UCSD-AML1 (cell line): Measurements from ENCODE around the gene BHLHA15.

Experiments used
- DNase-seq: peaks from one replicate; lab custom pipeline; 2025; ENCODE audit not compliant: unreplicated experiment; lab: John Stamatoyannopoulos, UW

The BHLHA15 gene

DNA sequence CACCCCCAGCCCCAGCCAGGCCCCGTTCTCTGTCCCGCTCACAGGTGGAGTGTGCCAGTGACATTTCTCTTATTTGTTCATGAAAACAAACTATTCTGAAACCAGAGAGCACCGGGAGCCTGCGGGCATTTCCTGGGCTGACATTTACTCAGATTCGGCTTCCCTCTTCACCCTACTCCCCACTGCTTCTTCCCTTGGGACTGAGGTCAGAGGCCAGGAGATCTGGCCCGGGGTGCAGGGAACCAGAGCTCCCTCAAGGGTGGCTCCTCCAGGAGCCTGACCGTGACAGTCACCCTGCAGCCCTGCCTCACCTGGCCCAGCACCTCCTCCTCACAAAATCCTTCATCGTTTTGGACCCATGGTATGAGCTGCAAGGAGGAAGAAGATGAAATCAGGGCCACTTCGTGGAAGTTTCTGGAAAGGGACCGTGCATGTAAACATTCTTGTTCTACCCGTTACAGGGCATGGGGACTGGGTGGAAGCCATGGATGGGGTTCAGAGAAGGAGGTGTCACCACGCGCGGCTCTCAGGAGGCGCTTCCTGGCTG lies 12.2 kb downstream of the BHLHA15 start:
- no peak for DNase-seq

DNA sequence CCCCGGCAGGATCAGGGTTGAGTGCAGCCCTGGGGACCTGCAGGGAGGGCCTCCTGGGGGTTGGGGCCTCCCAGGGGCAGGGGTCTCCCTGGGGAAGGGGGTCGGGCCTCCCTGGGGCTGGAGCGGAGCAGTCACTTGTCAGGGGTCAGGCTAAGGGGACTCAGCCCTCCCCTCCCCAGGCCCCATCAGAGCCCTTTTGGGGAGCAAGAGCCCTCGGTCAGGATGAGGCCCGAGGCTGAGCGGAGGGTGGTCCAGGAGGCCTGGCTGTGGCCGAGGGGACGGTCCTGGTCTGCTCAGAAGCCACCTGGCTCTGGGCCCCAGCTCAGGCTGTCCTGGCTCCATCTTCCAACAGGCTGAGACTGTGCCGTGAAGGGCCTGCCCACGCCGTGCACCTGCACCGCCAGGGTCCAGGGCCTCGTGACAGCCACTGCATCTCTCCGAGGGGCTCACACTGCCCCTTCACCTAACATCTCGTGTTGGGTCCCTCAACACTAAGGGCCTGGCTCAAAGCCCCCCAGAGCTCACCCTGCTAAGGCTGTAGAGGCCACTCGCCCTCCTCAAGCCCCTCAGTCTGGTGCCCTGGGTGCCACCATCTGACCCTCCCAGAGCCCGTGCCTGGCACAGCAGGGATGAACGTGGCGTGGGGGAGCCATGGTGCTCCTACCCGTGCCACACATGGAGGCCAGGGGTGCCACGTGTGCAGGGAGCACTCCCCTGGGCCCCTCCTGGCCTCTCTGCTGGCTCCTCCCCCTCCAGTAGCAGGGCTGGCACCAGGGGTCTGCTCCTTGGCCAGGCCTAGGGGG lies 12.9 kb downstream of the BHLHA15 start:
- DNase-seq, result no peak

DNA sequence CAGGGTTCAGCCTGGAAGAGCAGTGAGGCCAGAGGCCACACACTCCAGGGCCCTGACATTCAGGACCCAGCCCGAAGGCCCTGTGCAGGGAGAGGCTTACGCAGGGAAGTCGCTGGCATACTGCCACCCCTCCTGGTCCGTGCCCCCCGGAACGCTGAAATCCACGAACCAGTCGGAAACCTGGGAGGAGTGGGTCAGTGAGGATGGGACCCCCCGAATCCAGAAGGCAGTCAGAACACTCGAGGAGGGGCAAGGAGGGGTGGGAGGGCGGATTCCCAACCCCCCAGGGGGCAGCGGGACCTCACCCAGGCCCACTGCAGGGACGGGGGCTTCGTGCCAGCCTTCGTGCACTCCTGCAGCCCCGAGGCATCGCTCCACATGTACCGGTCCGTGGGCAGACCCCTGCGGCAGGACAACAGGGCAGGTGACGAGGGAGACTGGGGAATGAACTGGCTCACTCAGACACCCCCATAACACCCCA lies 13.5 kb downstream of the BHLHA15 start:
- no peak for DNase-seq

DNA sequence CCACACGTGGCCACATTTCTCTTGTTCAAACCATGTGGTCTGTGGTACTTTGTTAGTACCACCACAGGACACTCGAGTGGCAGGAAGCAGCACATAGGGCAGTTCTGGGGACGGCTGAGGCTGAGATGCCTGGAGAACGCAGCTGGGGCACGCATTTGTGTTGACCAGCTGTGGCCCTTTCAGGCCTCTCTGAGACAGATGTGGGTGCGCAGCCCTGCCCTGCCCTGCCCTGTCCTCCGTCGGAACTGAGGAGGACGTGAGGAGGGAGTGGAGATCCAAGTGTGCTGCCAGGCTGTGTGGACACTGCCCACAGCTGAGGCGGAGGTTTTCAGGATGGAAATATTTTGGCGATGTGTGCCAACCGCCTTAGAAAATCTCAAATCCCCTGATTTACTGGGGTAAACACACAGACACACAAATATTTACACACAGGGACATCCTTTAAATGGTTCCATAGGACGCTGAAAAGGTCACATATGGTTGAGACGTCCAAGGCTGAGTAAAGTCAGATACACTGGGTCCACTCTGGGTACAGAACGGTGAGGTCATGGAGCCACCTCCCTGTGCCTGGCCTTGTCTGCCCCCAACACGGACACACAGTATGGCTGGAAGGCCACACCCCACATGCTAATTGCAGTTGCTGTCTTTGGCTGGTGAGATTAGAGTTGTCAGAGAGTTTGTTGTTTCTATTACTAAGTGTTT lies 14.8 kb downstream of the BHLHA15 start:
- no peak for DNase-seq

DNA sequence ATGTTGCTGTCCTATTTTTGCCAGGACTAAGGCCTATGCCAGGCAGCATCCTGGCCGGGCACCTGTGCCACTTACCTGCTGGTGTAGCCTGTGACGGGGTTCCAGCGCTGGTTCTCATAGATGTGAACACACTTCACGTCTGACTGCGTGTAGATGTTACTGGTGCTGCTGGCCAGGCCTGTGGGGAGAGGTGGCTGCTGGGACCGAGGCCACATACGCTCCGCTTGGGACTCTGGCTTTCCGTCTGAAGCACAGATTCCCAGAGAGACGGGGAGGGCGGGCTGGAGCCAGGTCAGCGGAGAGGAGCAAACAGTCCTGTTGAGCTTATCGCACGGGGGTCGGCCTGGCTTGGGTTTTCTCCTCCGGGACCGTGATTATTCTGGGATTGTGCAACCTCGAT lies 16.7 kb downstream of the BHLHA15 start:
- no peak for DNase-seq

DNA sequence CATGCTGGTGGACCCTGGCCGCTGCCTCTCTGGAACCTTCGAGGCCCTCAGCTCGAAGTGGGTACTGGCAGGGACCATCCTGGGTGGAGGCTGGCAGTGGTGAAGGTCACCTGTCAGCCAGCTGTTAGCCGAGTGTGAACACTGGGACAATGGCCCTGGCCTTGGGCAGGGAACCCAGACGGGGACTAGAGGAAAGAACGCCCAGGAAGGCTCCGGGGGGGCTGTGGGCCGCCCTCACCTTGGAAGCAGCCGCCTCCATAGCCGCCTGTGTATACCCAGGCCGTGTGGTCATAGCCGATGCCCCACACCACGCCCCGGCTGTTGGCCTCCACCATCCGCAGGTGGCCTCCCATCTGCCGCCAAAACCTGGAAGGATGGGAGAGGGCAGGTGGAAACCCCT lies 17.6 kb downstream of the BHLHA15 start:
- no peak for DNase-seq

DNA sequence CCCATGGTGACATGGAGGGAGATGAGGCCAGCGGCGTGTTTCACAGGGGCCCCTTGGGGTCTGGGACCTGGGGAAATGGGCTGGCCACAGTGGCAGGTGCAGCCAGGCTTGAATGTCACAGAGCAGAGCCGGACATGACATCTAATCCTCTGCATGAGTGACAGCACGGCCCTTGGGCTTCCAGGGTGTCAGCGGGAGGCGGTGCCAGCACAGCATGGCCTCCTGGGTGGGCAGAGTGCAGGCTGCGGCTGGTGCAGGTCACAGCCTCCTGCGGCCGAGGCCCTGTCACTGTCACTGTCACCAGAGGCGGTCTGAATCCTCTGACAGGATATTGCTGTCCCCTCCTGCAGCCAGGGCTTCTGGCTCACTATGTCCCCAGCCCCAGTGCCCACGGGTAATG lies 18.2 kb downstream of the BHLHA15 start:
- no peak for DNase-seq

DNA sequence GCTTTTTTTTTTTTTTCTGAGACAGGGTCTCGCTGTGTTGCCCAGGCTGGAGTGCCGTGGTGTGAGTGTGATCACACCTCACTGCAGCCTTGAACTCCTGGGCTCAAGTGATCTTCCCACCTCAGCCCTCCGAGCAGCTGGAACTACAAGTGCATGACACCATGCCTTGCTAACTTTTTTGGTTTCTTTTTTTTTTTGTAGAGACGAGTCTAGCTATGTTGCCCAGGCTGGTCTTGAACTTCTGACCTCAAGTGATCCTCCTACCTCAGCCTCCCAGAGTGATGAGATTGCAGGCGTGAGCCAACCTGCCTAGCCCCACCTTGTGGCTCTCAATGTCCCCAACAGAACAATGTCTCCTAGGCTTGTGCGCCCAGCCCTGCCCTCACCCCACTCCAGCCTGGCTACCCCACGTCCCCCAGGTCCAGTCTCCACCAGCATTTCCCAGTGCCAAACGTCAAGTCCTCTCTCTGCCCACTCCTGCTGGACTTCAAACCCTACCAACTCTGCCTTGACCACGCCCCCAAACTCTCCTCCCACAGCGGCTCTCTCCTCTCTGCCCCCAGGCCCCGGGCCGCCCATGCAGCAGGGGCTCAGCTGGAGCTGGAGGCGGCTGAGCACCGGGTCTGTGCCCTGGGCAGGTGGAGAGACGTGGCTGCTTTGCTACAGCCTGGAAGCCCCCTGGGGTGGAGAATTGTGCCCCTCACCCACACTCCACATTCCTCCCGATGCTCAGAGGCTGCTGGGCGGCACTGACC lies 18.9 kb downstream of the BHLHA15 start:
- DNase-seq, result no peak

- no peak for DNase-seq
Measured at GRCh38 chr7:98230746-98231471, 19.7 kb downstream of the BHLHA15 start.

- DNase-seq, result no peak
Measured at GRCh38 chr7:98231493-98232262, 20.4 kb downstream of the BHLHA15 start.

DNA sequence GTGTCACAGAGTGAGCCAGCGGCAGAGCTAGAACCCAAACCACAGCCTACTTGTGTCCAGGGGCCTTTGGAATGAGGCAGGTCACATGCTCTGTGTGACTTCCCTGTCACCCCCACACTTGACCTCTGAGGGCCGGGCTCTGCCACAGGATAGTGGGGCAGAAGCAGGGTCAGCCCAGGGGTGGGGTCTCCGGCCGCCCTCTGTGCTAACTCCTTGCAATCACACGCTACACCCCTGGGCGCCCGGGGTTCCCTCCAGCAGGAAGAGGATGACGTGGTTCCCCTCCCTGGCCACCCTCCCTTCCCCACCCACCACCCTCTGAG lies 21.0 kb downstream of the BHLHA15 start:
- no peak for DNase-seq

DNA sequence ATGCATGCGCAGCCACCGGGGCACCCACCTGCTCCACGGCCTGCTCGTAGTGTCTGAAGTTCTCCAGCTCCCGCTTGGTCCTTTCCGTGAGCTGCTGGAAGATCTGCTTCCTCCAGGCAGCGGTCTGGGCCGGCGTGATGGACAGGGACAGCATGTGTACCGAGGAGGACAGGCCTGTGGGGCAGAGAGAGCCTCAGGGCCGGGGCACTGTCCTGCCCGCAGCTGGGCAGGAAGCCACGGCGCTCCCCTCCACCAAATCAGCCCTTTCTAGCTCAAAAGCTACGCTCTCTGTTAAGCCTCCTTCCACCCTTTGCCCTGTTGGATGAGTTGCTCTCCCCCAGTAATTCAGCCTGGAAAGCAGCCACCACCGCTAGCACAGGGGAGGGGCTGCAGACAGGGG lies 21.6 kb downstream of the BHLHA15 start:
- no peak for DNase-seq

DNA sequence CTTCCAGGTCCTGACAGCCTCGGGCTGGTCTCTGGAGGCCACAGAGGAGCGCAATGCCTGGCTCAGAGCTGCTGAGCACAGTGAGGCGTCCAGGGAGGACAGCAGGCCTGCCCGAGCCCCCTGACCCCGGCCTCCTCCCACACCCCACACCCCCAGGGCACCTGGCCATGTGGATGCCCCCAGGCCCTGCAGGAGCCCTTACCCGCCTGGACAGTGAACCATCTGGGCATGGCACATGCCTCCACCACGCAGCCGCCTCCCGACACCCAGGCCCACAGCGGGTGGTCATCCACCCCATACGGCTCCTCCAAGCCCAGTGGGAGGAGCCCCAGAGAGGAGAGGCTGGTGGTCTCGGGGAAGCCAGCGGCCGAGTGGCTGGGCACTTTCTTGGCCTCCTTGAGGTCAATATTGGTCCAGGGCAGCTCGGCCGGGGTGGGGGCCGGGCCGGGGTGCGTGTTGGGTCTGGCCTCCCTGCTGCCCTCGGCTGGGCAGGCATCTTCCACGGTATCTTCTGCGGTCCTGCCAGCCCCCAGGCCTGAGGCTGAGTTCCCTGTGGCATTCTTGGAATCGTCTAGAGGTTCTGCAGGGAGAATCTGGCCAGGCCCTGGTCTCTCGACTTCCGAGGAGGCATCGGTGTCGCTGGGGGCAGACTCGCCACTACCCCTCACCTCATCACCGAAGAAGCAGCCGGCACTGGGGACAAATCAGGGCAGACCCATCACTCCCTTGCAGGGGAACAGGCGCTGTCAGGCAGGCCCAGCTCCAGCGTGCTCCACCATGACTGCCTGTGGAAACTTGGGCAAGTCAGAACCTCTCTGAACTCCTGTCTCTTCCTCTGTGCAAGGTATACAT lies 22.2 kb downstream of the BHLHA15 start:
- DNase-seq, result no peak

GRCh38 chr7:98234429-98235147 lies 23.3 kb downstream of the BHLHA15 start:
- DNase-seq, result no peak

DNA sequence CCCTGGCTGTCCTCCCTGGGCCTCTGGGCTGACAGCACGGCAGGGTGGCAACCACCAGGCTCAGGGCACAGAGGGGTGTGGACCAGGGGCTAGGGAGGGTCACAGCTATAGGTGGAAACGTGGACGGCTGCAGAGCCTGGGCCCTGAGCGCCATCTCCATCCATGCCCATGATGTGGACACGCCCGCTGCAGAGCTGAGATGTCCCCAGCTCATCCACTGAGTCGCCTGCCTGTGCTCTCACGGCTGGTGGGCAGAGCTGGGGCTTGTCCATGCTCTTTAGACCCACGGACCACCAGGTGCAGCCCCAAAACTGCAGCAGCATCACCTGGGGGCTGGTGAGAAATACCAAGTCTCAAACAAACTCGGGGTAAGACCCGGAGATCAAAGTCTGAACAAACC lies 24.7 kb downstream of the BHLHA15 start:
- no peak for DNase-seq

DNA sequence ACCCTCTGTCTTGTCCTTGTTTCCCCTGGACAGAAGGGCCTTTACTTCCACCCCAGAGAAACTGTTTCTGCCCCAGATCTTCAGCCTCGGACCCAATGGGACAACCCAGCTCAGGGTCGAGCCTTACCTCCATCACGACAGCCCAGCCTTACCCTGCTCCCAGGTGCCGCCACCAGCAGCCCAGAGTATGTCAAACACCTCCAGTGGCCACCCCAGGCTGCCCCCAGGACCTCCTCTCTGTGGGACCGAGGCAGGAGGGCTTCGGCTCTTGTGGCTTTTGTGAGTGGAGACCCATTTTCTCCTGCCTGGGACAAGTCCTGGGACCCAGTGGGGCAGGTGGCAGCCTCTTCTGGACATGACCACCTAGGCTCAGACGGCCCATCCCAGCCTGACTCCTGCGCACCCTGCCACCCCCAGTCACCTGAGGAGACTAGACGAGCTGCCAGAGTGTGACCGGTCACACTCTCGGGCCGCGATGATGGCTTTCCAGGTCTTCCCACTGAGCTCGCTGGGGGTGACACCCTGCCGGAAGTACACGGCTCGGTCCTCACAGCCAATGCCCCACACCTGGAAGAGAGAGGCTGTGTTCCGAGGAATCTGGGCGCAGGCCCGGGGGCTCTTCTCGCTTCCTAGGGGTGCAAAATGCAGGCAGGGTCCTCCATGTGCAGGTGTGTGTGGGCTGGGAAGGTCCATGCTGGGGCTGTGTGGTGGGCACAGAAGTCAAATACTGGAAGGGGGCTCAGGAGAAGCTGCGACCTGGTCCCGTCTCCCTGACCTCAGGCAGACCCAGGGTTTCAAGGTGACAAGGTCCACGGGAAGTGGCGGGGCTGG lies 25.3 kb downstream of the BHLHA15 start:
- DNase-seq, result no peak

GRCh38 chr7:98238076-98238475 lies 26.8 kb downstream of the BHLHA15 start:
- DNase-seq, result no peak

GRCh38 chr7:98238976-98239375 lies 27.7 kb downstream of the BHLHA15 start:
- DNase-seq, result no peak
